Measurements from ENCODE around the gene PCDHB16.
"Not testable (repeated sequence)": the region's sequence is repeated elsewhere in the genome, so short reads cannot be mapped to it uniquely, and the experiment has no call there.

The PCDHB16 gene

DNA sequence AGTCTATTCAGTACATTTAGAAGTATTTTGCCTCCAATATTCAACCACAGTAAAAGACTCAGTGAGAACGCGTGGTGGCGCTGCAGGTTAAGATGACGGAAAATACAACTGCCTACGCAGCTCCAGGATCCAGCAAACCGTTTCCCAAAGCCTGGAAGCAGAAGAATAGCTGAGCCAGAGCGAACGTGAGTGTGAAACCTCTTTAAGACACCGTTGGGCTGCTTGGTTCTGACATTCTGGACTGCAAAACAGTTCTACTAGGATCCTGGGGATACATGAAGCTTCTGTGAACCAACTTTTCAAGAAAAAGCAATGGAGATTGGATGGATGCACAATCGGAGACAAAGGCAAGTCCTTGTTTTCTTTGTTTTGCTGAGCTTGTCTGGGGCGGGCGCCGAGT is at the start of gene PCDHB16:
PCDHB16 (plus strand) TSS at position 140 of the 400 bp plus-strand sequence; CDS start at position 313, 173 bp downstream.
- DNase-seq (ENCODE audit: low spot score) = no peak

DNA sequence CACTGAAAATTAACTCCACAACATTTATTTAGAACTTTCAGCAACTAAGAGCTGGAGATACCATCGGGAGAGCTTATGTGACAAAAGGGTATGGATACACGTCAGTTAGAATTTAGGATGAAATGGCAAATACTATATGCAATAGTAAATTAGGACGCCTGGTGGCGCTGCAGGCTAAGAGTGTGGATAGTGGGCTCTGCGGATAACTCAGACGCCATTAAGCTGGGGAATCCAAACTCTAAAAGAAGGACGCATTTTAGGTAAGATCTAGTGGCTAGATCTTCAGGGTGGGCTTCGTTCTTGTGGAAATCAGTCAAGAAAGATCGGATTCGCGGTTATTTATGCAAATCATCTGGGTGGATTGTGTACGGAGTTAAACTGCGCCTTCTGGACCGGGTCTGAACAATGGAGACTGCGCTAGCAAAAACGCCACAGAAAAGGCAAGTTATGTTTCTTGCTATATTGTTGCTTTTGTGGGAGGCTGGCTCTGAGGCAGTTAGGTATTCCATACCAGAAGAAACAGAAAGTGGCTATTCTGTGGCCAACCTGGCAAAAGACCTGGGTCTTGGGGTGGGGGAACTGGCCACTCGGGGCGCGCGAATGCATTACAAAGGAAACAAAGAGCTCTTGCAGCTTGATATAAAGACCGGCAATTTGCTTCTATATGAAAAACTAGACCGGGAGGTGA is 47.0 kb upstream of the PCDHB16 start, which contains the start of gene PCDHB5:
PCDHB5 (plus strand) TSS at position 177 of the 688 bp plus-strand sequence; CDS start at position 406, 229 bp downstream.
- DNase-seq (ENCODE audit: low spot score) = no peak

DNA sequence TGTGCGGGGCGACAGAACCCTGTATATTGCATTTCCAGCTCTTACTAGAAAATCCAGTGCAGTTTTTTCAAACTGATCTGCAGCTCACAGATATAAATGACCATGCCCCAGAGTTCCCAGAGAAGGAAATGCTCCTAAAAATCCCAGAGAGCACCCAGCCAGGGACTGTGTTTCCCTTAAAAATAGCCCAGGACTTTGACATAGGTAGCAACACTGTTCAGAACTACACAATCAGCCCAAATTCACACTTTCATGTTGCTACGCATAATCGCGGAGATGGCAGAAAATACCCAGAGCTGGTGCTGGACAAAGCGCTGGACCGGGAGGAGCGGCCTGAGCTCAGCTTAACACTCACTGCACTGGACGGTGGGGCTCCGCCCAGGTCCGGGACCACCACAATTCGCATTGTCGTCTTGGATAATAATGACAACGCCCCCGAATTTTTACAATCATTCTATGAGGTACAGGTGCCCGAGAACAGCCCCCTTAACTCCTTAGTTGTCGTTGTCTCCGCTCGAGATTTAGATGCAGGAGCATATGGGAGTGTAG is 46.4 kb upstream of the PCDHB16 start:
- no peak for DNase-seq (ENCODE audit: low spot score)

DNA sequence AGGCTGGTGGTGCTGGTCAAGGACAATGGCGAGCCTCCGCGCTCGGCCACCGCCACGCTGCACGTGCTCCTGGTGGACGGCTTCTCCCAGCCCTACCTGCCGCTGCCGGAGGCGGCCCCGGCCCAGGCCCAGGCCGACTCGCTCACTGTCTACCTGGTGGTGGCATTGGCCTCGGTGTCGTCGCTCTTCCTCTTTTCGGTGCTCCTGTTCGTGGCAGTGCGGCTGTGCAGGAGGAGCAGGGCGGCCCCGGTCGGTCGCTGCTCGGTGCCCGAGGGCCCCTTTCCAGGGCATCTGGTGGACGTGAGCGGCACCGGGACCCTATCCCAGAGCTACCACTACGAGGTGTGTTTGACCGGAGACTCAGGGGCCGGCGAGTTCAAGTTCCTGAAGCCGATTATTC is 44.8 kb upstream of the PCDHB16 start:
- not testable (repeated sequence) for DNase-seq (ENCODE audit: low spot score)

DNA sequence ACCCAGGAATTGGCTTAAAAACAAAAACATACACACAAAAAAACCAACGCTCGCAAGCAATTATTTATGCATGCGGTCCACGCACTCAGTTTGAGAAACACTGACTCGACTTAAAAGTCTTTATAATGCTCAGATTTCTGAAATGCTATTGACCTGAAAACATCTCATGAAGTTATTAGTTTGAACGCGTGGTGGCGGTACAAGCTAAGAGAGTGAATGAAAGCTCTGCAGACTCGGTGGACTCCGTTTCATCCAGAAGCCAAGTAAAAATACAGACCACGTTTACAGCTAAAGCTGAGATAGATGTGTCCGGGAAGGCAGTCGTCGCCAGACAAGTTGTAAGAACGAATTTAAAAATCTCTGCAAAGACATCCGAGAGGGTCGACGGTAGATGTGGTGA is 32.4 kb upstream of the PCDHB16 start, which contains the start of gene PCDHB6:
PCDHB6 (plus strand) TSS at position 246 of the 400 bp plus-strand sequence. CDS start 201 bp downstream, outside the sequence.
- DNase-seq (ENCODE audit: low spot score) = peak; percentile 0

DNA sequence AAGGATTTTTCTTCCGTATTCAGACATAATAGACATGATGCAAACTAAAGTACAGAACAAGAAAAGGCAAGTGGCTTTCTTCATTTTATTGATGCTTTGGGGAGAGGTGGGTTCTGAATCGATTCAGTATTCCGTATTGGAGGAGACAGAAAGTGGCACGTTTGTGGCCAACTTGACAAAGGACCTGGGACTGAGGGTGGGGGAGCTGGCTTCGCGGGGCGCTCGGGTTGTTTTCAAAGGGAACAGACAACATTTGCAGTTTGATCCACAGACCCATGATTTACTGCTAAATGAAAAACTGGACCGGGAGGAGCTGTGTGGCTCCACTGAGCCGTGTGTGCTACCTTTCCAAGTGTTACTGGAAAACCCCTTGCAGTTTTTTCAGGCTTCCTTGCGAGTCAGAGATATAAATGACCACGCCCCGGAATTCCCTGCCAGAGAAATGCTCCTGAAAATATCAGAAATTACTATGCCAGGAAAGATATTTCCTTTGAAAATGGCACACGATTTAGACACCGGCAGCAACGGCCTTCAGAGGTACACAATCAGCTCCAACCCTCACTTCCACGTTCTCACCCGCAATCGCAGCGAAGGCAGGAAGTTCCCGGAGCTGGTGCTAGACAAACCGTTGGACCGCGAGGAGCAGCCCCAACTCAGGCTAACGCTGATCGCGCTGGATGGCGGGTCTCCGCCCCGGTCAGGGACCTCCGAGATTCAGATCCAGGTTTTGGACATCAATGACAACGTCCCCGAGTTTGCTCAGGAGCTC is 31.8 kb upstream of the PCDHB16 start:
- DNase-seq (ENCODE audit: low spot score) = no peak

DNA sequence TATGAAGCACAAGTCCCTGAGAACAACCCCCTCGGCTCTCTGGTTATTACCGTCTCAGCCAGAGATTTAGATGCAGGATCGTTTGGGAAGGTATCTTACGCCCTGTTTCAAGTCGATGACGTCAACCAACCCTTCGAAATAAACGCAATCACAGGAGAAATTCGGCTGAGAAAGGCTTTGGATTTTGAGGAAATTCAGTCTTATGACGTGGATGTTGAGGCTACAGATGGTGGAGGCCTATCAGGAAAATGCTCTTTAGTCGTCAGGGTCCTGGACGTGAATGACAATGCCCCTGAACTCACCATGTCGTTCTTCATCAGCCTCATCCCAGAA is 31.2 kb upstream of the PCDHB16 start:
- no peak for DNase-seq (ENCODE audit: low spot score)

DNA sequence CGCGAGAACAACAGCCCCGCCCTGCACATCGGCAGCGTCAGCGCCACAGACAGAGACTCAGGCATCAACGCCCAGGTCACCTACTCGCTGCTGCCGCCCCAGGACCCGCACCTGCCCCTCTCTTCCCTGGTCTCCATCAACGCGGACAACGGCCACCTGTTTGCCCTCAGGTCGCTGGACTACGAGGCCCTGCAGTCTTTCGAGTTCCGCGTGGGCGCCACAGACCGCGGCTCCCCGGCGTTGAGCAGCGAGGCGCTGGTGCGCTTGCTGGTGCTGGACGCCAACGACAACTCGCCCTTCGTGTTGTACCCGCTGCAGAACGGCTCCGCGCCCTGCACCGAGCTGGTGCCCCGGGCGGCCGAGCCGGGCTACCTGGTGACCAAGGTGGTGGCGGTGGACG is 30.6 kb upstream of the PCDHB16 start:
- not testable (repeated sequence) for DNase-seq (ENCODE audit: low spot score)

DNA sequence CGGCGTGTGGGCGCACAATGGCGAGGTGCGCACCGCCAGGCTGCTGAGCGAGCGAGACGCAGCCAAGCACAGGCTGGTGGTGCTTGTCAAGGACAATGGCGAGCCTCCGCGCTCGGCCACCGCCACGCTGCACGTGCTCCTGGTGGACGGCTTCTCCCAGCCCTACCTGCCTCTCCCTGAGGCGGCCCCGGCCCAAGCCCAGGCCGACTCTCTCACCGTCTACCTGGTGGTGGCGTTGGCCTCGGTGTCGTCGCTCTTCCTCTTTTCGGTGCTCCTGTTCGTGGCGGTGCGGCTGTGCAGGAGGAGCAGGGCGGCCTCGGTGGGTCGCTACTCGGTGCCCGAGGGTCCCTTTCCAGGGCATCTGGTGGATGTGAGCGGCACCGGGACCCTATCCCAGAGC is 30.1 kb upstream of the PCDHB16 start:
- not testable (repeated sequence) for DNase-seq (ENCODE audit: low spot score)

DNA sequence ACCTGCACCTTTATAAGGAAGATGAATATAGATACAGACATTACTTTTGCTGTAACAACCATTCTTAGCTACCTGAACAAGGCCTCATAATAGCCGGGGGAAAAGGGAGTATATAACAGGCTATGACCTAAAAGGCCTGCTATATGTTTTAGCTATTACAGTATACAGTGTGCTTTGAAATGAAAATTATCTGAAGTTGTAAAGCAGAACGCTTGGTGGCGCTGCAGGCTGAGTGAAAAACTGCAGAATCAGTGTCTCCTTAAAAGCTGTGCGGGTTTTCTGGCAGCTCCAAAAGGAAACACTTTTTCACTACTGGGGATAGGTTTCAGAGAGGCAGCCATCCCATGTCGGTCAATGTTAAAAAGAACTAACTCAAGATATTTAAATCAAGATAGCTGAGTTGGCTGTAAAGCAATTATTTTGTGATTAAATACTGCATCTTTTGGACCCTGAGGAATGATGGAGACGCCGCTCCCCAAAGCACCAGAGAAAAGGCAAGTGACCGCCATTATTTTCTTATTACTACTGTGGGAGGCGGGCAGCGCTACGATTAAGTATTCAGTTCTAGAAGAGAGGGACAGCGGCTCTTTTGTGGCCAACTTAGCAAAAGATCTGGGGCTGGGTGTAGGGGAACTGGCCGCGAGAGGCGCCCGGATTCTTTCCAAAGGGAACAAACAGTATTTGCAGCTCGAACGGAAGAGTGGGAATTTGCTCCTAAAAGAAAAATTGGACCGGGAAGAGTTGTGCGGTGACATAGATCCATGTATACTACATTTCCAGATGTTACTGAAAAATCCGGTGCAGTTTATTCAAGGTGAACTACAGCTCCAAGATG is 26.4 kb upstream of the PCDHB16 start:
- no peak for DNase-seq (ENCODE audit: low spot score)

DNA sequence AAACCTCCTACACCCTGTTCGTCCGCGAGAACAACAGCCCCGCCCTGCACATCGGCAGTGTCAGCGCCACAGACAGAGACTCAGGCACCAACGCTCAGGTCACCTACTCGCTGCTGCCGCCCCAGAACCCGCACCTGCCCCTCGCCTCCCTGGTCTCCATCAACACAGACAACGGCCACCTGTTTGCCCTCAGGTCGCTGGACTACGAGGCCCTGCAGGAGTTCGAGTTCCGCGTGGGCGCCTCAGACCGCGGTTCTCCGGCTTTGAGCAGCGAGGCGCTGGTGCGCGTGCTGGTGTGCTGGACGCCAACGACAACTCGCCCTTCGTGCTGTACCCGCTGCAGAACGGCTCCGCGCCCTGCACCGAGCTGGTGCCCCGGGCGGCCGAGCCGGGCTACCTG is 24.8 kb upstream of the PCDHB16 start:
- DNase-seq (ENCODE audit: low spot score) = not testable (repeated sequence)

DNA sequence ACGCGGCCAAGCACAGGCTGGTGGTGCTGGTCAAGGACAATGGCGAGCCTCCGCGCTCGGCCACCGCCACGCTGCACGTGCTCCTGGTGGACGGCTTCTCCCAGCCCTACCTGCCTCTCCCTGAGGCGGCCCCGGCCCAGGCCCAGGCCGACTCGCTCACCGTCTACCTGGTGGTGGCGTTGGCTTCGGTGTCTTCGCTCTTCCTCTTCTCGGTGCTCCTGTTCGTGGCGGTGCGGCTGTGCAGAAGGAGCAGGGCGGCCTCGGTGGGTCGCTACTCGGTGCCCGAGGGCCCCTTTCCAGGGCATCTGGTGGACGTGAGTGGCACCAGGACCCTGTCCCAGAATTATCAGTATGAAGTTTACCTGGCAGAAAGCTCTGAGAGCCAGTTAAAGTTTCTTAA is 24.3 kb upstream of the PCDHB16 start:
- not testable (repeated sequence) for DNase-seq (ENCODE audit: low spot score)

DNA sequence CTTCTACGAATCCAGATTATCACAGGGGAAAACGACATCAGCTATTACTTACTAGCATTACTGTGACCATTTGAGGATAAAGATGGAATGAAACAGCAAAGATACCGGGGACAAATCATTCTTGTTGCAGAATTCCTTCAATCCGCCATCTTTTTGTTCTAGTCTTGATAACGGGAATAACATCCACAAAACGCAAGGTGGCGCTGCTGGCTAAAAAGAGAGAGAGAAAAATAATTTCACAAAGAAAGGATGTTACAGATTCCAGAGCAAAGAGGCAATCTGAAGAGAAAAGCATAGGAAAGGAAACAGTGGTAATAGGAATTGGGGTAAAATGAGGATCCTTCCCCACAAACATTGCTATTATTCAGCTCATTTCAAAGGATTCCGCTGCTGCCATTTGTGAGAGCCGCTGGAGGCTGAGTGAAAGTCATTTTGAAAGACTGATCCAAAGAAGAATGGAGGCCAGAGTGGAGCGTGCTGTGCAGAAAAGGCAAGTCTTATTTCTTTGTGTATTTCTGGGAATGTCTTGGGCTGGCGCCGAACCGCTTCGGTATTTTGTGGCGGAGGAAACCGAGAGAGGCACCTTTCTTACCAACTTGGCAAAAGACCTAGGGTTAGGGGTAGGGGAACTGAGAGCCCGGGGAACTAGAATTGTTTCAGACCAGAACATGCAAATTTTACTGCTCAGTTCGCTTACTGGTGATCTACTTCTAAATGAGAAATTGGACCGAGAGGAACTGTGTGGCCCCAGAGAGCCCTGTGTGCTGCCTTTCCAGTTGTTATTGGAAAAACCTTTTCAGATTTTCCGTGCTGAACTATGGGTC is 9.6 kb upstream of the PCDHB16 start, which contains the start of gene PCDHB7:
PCDHB7 (plus strand) TSS at position 264 of the 824 bp plus-strand sequence; CDS start at position 456, 192 bp downstream.
- DNase-seq (ENCODE audit: low spot score) = no peak

DNA sequence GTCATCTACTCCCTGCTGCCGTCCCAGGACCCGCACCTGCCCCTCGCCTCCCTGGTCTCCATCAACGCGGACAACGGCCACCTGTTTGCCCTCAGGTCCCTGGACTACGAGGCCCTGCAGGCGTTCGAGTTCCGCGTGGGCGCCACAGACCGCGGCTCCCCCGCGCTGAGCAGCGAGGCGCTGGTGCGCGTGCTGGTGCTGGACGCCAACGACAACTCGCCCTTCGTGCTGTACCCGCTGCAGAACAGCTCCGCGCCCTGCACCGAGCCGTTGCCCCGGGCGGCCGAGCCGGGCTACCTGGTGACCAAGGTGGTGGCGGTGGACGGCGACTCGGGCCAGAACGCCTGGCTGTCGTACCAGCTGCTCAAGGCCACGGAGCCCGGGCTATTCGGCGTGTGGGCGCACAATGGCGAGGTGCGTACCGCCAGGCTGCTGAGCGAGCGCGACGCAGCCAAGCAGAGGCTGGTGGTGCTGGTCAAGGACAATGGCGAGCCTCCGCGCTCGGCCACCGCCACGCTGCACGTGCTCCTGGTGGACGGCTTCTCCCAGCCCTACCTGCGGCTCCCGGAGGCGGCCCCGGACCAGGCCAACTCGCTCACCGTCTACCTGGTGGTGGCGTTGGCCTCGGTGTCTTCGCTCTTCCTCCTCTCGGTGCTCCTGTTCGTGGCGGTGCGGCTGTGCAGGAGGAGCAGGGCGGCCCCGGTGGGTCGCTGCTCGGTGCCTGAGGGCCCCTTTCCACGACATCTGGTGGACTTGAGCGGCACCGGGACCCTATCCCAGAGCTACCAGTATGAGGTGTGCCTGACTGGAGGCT is 7.7 kb upstream of the PCDHB16 start:
- DNase-seq (ENCODE audit: low spot score) = not testable (repeated sequence)

DNA sequence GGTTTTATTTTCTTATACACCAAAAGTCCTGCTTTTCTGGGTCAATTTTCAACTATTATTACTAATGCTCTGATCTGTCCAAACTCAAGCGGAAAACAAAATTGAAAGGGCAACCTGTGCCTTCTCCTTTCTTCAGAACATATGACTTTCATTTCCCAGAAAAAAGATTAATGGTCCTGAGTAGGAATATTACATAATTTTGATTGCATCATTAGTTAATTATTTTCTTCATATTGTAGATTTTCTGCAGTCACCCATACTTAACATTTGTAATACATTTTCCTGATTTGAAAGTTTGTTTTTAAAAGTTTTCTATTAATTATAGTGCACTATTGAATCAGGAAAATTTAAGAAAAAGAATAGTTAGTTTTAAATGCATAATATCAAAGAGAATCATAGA is 6.3 kb upstream of the PCDHB16 start:
- no peak for DNase-seq (ENCODE audit: low spot score)

DNA sequence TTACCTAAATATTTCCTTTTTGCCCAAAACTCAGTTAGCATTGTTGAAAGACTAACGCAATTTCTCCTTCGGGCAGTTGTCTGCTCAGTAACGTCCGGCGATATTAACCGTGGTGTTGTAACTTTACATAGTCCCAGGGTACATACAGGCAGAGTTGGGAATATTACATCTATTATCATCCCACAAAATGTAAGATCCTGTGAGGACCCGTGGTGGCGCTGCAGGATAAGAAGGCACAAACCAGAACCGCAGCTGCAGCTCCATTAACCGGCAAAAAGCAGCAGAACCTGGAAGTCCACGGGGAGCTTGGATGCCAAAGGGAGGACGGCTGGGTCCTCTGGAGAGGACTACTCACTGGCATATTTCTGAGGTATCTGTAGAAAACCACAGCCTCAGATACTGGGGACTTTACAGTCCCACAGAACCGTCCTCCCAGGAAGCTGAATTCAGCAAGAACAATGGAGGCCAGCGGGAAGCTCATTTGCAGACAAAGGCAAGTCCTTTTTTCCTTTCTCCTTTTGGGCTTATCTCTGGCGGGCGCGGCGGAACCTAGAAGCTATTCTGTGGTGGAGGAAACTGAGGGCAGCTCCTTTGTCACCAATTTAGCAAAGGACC is 4.5 kb upstream of the PCDHB16 start, which contains the start of gene PCDHB8:
PCDHB8 (plus strand) TSS at position 214 of the 615 bp plus-strand sequence; CDS start at position 459, 245 bp downstream.
- DNase-seq (ENCODE audit: low spot score) = not testable (repeated sequence)

DNA sequence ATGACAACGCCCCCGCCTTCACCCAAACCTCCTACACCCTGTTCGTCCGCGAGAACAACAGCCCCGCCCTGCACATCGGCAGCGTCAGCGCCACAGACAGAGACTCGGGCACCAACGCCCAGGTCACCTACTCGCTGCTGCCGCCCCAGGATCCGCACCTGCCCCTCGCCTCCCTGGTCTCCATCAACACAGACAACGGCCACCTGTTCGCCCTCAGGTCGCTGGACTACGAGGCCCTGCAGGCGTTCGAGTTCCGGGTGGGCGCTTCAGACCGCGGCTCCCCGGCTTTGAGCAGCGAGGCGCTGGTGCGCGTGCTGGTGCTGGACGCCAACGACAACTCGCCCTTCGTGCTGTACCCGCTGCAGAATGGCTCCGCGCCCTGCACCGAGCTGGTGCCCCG is 2.8 kb upstream of the PCDHB16 start:
- DNase-seq (ENCODE audit: low spot score) = not testable (repeated sequence)

DNA sequence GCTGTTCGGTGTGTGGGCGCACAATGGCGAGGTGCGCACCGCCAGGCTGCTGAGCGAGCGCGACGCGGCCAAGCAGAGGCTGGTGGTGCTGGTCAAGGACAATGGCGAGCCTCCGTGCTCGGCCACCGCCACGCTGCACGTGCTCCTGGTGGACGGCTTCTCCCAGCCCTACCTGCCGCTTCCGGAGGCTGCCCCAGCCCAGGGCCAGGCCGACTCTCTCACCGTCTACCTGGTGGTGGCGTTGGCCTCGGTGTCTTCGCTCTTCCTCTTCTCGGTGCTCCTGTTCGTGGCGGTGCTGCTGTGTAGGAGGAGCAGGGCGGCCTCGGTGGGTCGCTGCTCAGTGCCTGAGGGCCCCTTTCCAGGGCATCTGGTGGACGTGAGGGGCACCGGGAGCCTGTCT is 2.3 kb upstream of the PCDHB16 start:
- DNase-seq (ENCODE audit: low spot score) = not testable (repeated sequence)

DNA sequence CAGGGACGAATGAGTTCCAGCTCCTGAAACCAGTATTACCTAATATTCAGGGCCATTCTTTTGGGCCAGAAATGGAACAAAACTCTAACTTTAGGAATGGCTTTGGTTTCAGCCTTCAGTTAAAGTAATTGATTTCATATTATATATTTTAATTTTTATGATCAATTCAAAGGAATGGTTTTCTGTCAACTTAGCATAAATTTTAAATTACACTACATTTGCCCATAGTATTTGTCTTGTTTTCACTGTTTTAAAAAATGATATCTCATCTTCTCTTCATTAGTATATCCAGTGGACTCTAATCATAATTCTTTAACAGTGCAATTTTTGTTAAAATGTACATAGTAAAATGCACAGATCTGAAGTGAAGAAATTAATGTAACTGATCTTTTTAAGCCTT is 1.9 kb upstream of the PCDHB16 start:
- no peak for DNase-seq (ENCODE audit: low spot score)
